K562 (cell line): ENCODE data around the gene SSBP2. TPM values are rescaled to one million over a fixed set of nuclear protein-coding genes. Genes with fewer than 3 reads are reported as not detected.

ENCODE experiments used
- ATAC-seq: fragments of 200-7000 bp; cut with Tn5 transposase; 3 replicates; pipeline ENCODE4 v1.9.1; 2020; ENCODE audit warnings: moderate library complexity
- BruUV-seq: library from RNA; stranded (reverse); fragments of 400-500 nt; replicated peaks from 2 replicates; lab custom pipeline; 2021; lab: Mats Ljungman, UMichigan
- CTCF ChIA-PET: fragments of 300-600 bp; formaldehyde crosslinking; extraction: SDS; loops from one replicate; lab custom pipeline; 2021; ENCODE audit warnings: low intra/inter-chr PET ratio; lab: Yijun Ruan, JAX
- POLR2A ChIA-PET: fragments of 300-600, 350-650 bp; sonication (Branson Sonifier 250); formaldehyde crosslinking; extraction: SDS; loops from one replicate; lab custom pipeline; 2021; ENCODE audit warnings: antibody characterized with exemption, inconsistent platforms; lab: Yijun Ruan, JAX
- DNase-seq, 4 experiments: peaks; one replicate each; pipeline versions ENCODE4 v3.0.0 to v3.0.0-alpha.2; 2011 to 2018; ENCODE audit warnings: low spot score in 3 of 4, mixed read lengths in 3 of 4; ENCODE audit errors: extremely low read depth in 1 of 4
- FAIRE-seq: peaks from 2 replicates; lab custom pipeline; 2011; peaks lifted over from hg19 to GRCh38; lab: Jason Lieb, UNC
- H2AFZ ChIP-seq: 2 replicates; pipeline ENCODE4 v1.6.0; 2011; ENCODE audit warnings: low read depth, low read length, control low read depth, inconsistent platforms
- H3K27ac ChIP-seq: fragments of 200-600 bp; 3 replicates; pipeline ENCODE4 v1.8.0; 2011; ENCODE audit warnings: low read depth, mild to moderate bottlenecking, control low read depth, inconsistent platforms, low read length, moderate library complexity, mixed read lengths; ENCODE audit errors: extremely low read depth
- H3K27me3 ChIP-seq, 2 experiments: fragments of 300-600 bp in 1 of 2; 2 replicates in 1 of 2; 3 replicates in 1 of 2; pipeline versions ENCODE4 v1.6.0 to v1.8.0; 2011; ENCODE audit warnings: inconsistent platforms in 2 of 2, low read length in 2 of 2, mild to moderate bottlenecking in 1 of 2, mixed read lengths in 1 of 2, moderate library complexity in 1 of 2; ENCODE audit not compliant: control insufficient read depth in 2 of 2, insufficient read depth in 2 of 2
- H3K36me3 ChIP-seq: fragments of 300-600 bp; 3 replicates; pipeline ENCODE4 v1.8.0; 2011; ENCODE audit warnings: mild to moderate bottlenecking, low read length, inconsistent platforms; ENCODE audit not compliant: control insufficient read depth, insufficient read depth
- H3K4me1 ChIP-seq, 2 experiments: fragments of 200-600 bp in 1 of 2; replicated peaks in 1 of 2; 2 replicates in 1 of 2; 3 replicates in 1 of 2; pipeline versions ENCODE4 v1.5.1 to v1.8.0; 2011; ENCODE audit warnings: inconsistent platforms in 2 of 2, low read length in 2 of 2, mild to moderate bottlenecking in 1 of 2, mixed read lengths in 1 of 2, moderate library complexity in 1 of 2; ENCODE audit not compliant: control insufficient read depth in 2 of 2, insufficient read depth in 2 of 2
- H3K4me2 ChIP-seq: 2 replicates; pipeline ENCODE4 v1.6.1; 2011; ENCODE audit warnings: low read length, control low read depth, inconsistent platforms, mixed read lengths; ENCODE audit not compliant: insufficient read depth
- H3K4me3 ChIP-seq: fragments of 200-600 bp; sonication (generic), shearing (Covaris generic); 2 replicates; pipeline ENCODE4 v1.5.1; 2016; ENCODE audit warnings: control low read depth, inconsistent platforms
- H3K79me2 ChIP-seq: fragments of 200-600 bp; 3 replicates; pipeline ENCODE4 v1.8.0; 2011; ENCODE audit warnings: low read length, inconsistent platforms; ENCODE audit not compliant: control insufficient read depth, insufficient read depth
- H3K9ac ChIP-seq, 2 experiments: 2 replicates each; pipeline versions ENCODE4 v1.6.0 to v1.6.1; 2011; ENCODE audit warnings: low read depth in 2 of 2, low read length in 2 of 2, control low read depth in 1 of 2, inconsistent platforms in 1 of 2, mild to moderate bottlenecking in 1 of 2, mixed read lengths in 1 of 2; ENCODE audit not compliant: insufficient read depth in 1 of 2
- H3K9me1 ChIP-seq: one replicate; pipeline ENCODE4 v1.6.0; 2011; ENCODE audit warnings: inconsistent platforms, mild to moderate bottlenecking, low read length, moderate library complexity; ENCODE audit not compliant: control insufficient read depth, insufficient read depth
- H3K9me3 ChIP-seq: replicated peaks from 2 replicates; pipeline ENCODE4 v1.5.1; 2011; ENCODE audit warnings: low read depth, low read length, inconsistent platforms; ENCODE audit not compliant: control insufficient read depth, insufficient read depth
- H4K20me1 ChIP-seq: replicated peaks from 2 replicates; pipeline ENCODE4 v1.6.1; 2011; ENCODE audit warnings: low read length, inconsistent platforms, mixed read lengths; ENCODE audit not compliant: control insufficient read depth, insufficient read depth
- DPF2 ChIP-seq: fragments of 450-650 bp; IDR thresholded peaks from 2 replicates; pipeline ENCODE4 v1.6.1; 2016
- FOSL1 ChIP-seq: fragments of 200-800 bp; sonication (Bioruptor generic); conservative IDR thresholded peaks from 2 replicates; pipeline ENCODE4 v1.6.1; 2016; ENCODE audit warnings: missing genetic modification characterization, missing compliant biosample characterization
- MEF2D ChIP-seq: conservative IDR thresholded peaks from 2 replicates; pipeline ENCODE4 v1.6.1; 2016; ENCODE audit warnings: low read depth, missing genetic modification characterization, missing compliant biosample characterization
- PCBP2 ChIP-seq: fragments of 200-400 bp; formaldehyde crosslinking; IDR thresholded peaks from 2 replicates; pipeline ENCODE4 v1.6.1; 2018; ENCODE audit warnings: low read length, low read depth, mild to moderate bottlenecking, moderate library complexity; ENCODE audit not compliant: poor library complexity, severe bottlenecking
- RBFOX2 ChIP-seq: fragments of 200-400 bp; formaldehyde crosslinking; IDR thresholded peaks from 2 replicates; pipeline ENCODE4 v1.6.1; 2017; ENCODE audit warnings: low read depth, mild to moderate bottlenecking, low read length, moderate library complexity
- SIN3B ChIP-seq: fragments of 450-650 bp; IDR thresholded peaks from 2 replicates; pipeline ENCODE4 v1.6.1; 2017; ENCODE audit warnings: low read depth, mild to moderate bottlenecking, moderate library complexity
- SMC3 ChIP-seq: conservative IDR thresholded peaks from 2 replicates; pipeline ENCODE4 v1.6.1; 2011; ENCODE audit warnings: low read depth, low read length, improper control_type of control experiment; ENCODE audit not compliant: insufficient read depth
- ZNF146 ChIP-seq: IDR thresholded peaks from one replicate; pipeline ENCODE4 v1.6.1; 2018; ENCODE audit warnings: missing compliant biosample characterization; ENCODE audit not compliant: unreplicated experiment
- ZNF232 ChIP-seq: sonication (generic); formaldehyde crosslinking; IDR thresholded peaks from 2 replicates; pipeline ENCODE4 v1.8.0; 2022; ENCODE audit warnings: mild to moderate bottlenecking, missing genetic modification reagents
- ZNF668 ChIP-seq: fragments of 250-450 bp; sonication (Bioruptor Pico); IDR thresholded peaks from 2 replicates; pipeline ENCODE4 v1.8.0; 2022; ENCODE audit warnings: mild to moderate bottlenecking, inconsistent platforms
- WGBS: fragments of 100-300 bp; shearing (Covaris generic); methylation state at CpG from one replicate; pipeline ENCODE4 v1.1.6; 2016; ENCODE audit warnings: low coverage, mixed read lengths; ENCODE audit not compliant: insufficient coverage; ENCODE audit errors: missing lambda C conversion rate; 5-methylcytosine and 5-hydroxymethylcytosine counted together
- in situ Hi-C: fragments of 300-500 bp; cut with MboI; formaldehyde crosslinking; loops from 4 replicates; pipeline ENCODE4 v1.15.0; 2018; ENCODE audit warnings: inconsistent platforms, mixed read lengths
- intact Hi-C: fragments of 100-400 bp; cut with micrococcal nuclease; formaldehyde crosslinking; loops from 2 replicates; pipeline ENCODE4 v1.14.2; 2022
- polyA plus RNA-seq, 8 experiments: library from polyadenylated mRNA; depleted of rRNA in 4 of 8; stranded (reverse) in 5 of 8; unstranded in 3 of 8; fragments of >200 nt; fragmentation: Nextera tagmentation in 2 of 8; fragmentation: Illumina TruSeq in 1 of 8; extraction: Ambion mirVana in 2 of 8; extraction: Trizol in 1 of 8; gene quantifications; 2 replicates each; pipeline versions ENCODE4 v1.2.1 to v1.2.3, GENCODE V29; 2011 to 2014; ENCODE audit warnings: inconsistent platforms in 1 of 8, missing spikeins in 1 of 8
- total RNA-seq, 7 experiments: library from RNA; depleted of rRNA in 6 of 7; stranded (reverse); fragments of >200 nt in 6 of 7; fragmentation: Illumina TruSeq in 2 of 7; extraction: Trizol in 2 of 7; gene quantifications; 2 replicates each; pipeline versions ENCODE4 v1.2.1 to v1.2.3, GENCODE V29; 2011 to 2021; ENCODE audit warnings: low replicate concordance in 1 of 7
- TF ChIP-seq, protein P1 (sequence below): fragments of 250-450 bp; sonication (Bioruptor Pico); IDR thresholded peaks from 2 replicates; pipeline ENCODE4 v1.5.0; 2021; ENCODE audit warnings: mild to moderate bottlenecking, moderate library complexity

SSBP2 gene
- total and polyA plus RNA-seq, 9 of the 15 experiments (the other 6 are each of a cell fraction or from before 2014, with no cell fraction given) = 22.3 to 133 (median 42.1) TPM

DNA sequence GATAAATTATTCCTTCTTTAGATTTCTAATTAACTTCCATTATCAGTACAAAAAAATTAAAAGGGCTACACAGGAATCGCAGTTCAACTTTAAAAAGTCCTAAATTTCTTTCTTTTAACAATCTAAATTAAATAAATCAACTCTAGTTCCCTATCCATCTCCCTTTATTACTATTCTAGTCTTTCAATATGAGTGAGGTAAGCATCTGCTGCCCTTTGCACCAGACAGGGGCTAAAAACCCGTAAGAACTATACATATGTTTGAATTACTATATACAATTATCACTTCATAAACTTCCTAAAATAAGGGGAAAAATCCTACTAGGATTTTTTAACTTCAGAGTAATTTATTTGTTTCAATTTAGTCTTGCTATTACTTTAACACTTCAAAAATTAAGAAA, 145.6 kb downstream of the SSBP2 start:
- H4K20me1 ChIP-seq = no peaks in the 10 kb centered on the region
- CTCF ChIA-PET = no interaction called here
- H3K4me2 ChIP-seq = no peak overlapping the region
- intact Hi-C loops (no loop called here), in situ Hi-C loops (no loop called here)
- no peak overlapping the region for H2AFZ ChIP-seq
- H3K9me1 ChIP-seq = no peaks in the 10 kb centered on the region
- no TSS peak for BruUV-seq
- H3K27ac ChIP-seq = no peak overlapping the region
- no peaks in the 10 kb centered on the region for H3K27me3 ChIP-seq
- TF ChIP-seq ZNF232 (CRISPR knock-in tag) (no peak), ZNF146 (CRISPR knock-in tag) (no peak), RBFOX2 (no peak)
- WGBS = 89% methylated on average over 2 of the region's 2 CpGs
- FAIRE-seq (no peak), DNase-seq (no peak), ATAC-seq (no peak)
- H3K79me2 ChIP-seq = no peaks in the 10 kb centered on the region
- H3K9ac ChIP-seq = no peak overlapping the region
- H3K4me1 ChIP-seq = no peaks in the 10 kb centered on the region
- POLR2A ChIA-PET = no interaction called here
- H3K36me3 ChIP-seq = no peaks in the 10 kb centered on the region; the same call in 2 of the 3 replicates
- no peak overlapping the region for H3K4me3 ChIP-seq
- H3K9me3 ChIP-seq = peaks cover 3% of the 10 kb centered on the region; the same call in 1 of the 2 replicates

- TF ChIP-seq DPF2 = no peak
- TF ChIP-seq MEF2D (tag) = no peak
- TF ChIP-seq SMC3 = no peak
- no peak for TF ChIP-seq SIN3B
- TF ChIP-seq, protein P1, sequence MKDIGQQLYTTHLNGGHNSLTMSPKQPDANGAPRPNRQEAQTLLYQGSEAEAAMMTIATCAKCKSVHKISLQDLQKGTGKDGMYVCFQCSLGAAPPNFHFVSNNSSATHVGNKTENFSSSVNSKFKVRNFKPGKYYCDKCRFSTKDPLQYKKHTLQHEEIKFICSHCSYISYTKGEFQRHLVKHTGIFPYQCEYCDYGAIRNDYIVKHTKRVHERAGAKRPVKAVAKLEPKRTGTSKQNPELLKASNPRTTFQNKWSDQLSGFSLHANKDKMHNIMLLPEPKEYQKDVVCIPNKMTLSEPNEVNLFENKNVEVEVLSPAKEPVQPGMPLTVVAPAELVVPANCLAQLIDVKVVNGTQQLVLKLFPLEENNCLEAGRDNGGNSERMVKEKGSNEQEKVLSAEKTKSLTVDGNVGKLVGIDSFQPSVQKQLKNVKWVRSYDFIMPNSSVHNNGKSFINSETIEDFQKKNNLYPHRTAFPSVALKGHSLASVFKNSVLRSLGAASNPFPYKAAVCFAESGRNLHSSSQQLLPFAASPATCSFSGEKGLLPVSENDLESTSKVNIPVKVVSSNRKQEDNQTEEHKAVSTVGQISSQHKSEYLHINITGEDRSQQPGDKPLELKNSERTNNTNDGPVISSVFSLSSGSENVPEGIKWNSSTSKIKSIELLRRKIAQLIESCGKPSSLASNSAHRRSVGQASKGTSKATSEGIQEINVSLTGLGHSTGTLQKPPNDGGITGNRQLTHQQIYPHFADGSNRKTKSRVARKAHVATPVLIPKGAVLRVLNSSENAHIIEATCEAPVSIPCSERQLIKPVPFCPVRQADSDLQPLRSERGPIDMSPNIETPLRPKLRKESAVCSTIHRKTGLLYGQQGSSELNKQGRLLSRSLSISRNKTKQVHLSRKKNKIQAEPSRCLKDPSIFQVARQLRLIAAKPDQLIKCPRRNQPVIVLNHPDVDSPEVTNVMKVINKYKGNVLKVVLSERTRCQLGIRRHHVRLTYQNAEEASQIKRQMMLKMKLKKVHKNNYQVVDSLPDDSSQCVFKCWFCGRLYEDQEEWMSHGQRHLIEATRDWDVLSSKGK (CRISPR knock-in tag) = no peak
- TF ChIP-seq FOSL1 (tag) = no peak
- no peak for TF ChIP-seq PCBP2
- TF ChIP-seq ZNF232 (CRISPR knock-in tag) = no peak
- TF ChIP-seq ZNF668 = no peak
- Histone ChIP-seq H3K27me3 (no peaks in the 10 kb centered on the region), H3K4me3 (no peak overlapping the region), H3K9me1 (no peaks in the 10 kb centered on the region), H3K4me2 (no peak overlapping the region), H3K9ac (no peak overlapping the region), H4K20me1 (no peaks in the 10 kb centered on the region), H3K9me3 (no peaks in the 10 kb centered on the region), H3K79me2 (no peaks in the 10 kb centered on the region), H3K27ac (no peak overlapping the region), H3K36me3 (peaks cover 5% of the 10 kb centered on the region; the same call in 1 of the 3 replicates), H3K4me1 (no peaks in the 10 kb centered on the region), H2AFZ (no peak overlapping the region)
- in situ Hi-C loops (no loop called here), intact Hi-C loops (no loop called here)
- ATAC-seq (no peak), FAIRE-seq (peak; percentile 70), DNase-seq (no peak)
- POLR2A ChIA-PET = no interaction called here
- BruUV-seq = no TSS peak
- CTCF ChIA-PET = no interaction called here
Observed at GRCh38 chr5:81604193-81604592, 146.7 kb downstream of the SSBP2 start.
